Activated CD4-positive, alpha-beta T cell treated with anti-CD3 and anti-CD28 coated beads, Interleukin-2, amount 50 U/mL, for 1 hour (primary cell): ENCODE measurements around the gene MLIP.

Experiments used
- DNase-seq: peaks from one replicate; pipeline ENCODE4 v3.0.0-alpha.2; 2020

The MLIP gene

GRCh38 chr6:54289426-54289825 is 178.2 kb downstream of the MLIP start:
- no peak for DNase-seq

DNA sequence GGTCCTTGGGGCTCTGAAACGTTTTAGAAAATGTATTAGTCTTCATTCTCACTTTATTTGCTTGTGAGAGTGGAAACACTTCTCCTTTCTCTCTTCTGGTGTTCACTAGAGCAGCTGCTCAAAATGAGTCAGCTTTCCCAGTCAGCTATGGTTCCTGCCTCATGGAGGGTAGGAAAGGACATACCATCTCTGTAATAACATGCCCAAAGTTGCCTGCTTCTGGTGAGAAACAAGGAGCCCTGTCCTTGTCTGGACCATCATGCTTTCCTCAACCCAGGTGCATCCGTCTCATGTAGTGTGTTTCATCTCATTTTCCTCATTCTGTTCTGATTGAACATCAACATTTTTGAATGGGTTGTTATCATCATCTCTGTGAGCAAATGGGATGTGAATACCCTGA is 179.9 kb downstream of the MLIP start:
- no peak for DNase-seq

GRCh38 chr6:54291738-54292137 is 180.5 kb downstream of the MLIP start:
- DNase-seq = no peak

DNA sequence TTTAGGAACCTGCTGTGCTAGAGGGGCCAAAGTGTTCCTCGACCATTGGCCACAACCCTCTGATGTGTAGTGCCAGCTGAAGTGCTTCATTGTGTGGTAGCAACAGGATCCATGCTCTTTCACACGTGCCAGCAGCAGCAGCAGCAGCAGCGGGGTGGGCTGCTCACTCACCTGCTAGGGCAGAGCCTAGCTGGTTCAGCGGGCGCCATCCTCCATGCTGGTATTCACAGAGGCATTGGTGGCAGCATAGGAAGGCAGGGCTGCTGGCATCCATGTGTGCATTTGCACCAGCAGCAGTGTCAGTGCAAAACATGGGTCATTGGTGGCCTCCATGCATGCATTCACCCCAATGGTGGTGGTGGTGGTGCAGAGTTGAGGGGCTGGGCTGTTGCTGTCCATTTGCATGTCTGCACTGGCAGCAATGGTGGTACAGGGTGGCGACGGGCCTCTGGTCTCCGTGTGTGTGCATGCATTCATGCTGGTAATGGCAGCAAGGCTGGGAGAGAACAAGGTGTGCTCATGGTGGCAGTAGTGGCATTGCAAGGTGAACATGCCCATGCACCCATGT is 183.8 kb downstream of the MLIP start:
- DNase-seq = no peak

DNA sequence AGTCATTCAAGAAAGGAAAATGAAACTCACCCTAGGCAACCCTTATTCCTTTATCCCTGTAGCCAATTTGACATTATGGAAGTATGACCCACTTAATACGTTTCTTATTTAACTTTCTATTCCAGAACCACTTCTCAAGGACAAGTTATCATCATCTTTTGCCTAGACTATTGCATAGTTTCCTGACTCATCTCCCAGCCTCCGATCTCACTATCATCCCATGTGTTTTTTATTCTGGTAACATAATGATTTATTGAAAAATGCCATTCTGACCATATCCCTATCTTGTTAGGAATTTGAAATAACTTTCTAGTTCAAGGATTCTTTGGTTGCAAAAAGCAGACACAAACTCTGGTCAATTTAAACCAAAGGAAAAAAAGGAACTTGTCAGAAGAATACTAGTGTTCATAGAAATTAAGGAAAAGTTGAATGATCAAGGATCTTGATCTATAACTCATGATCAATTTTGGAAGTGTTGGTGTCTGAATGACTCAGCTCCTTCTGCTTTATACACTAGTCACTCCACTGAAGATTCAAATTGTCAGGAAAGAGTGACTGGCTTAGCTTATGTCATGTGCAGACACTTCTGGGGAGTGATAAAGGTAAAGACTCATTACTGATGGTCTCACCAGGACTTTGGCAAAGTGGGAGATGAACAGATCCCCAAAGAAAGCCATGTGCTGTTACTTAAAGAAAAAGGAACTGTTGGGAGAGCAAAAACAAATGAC is 188.5 kb downstream of the MLIP start:
- DNase-seq = no peak

DNA sequence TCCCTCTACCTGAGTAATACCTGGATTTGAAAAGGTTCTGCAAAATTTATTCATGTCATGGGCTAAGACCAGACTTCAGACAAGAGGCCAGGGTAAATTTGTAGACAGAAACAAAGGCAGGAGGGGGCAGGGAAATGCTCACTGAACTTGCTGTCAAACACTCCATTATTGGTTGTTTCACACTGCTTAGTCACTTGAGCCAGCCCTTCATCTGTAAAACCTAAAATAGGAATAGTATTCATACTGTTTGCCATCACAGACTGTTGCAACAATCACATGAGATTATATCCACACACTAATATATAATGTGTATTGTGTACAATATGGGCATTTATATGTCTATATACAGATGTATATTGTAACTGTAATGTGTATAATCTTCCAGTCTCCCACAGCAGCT is 190.5 kb downstream of the MLIP start:
- no peak for DNase-seq

- DNase-seq = no peak
Observed at GRCh38 chr6:54307439-54307910, 196.2 kb downstream of the MLIP start.

DNA sequence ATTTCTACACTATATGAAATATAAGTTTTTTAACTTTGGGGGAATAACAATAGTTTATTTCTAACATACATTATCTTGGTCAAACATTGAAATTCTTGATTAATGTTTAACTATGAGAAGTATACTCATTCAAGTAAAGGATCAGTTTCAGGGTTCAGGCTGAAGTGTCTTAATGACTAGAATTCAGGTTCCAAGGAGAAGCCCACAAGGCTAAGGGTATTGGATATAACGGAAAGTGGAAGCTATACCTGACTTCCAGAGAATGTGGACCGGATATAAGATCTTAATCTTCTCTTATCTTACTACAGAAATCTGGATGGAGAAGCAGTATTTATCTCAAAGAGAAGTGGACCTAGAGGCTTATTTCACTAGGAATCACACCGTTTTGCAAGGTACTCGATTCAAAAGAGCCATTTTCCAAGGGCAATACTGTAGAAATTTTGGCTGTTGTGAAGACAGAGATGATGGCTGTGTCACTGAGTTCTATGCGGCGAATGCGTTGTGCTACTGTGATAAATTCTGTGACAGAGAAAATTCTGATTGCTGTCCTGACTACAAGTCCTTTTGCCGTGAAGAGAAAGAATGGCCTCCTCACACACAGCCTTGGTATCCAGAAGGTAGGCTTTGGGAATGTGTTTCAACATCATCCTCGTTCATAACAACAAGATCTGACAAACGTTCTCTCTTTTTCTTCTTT is 197.2 kb downstream of the MLIP start, which contains the start of gene TINAG:
TSS of gene TINAG (plus strand) at position 153 of the 697 bp plus-strand sequence. CDS start at position 263, 110 bp downstream.
- no peak for DNase-seq

DNA sequence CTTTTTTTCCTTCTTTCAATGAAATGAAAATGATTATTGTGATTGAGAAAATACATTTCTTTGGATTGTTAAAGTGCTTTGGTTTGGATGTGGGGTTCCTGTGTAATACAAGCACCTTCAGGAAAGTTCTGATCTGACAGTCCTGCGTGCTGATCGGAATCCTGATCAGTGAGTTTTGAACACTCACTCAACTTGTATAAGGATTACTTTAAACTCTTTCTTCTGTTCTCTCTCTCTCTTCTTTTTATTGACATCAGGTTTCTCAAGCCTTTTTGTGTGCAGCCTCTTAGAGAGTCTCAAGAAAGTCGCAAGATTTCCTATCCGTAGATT is 197.7 kb downstream of the MLIP start:
- DNase-seq = no peak

DNA sequence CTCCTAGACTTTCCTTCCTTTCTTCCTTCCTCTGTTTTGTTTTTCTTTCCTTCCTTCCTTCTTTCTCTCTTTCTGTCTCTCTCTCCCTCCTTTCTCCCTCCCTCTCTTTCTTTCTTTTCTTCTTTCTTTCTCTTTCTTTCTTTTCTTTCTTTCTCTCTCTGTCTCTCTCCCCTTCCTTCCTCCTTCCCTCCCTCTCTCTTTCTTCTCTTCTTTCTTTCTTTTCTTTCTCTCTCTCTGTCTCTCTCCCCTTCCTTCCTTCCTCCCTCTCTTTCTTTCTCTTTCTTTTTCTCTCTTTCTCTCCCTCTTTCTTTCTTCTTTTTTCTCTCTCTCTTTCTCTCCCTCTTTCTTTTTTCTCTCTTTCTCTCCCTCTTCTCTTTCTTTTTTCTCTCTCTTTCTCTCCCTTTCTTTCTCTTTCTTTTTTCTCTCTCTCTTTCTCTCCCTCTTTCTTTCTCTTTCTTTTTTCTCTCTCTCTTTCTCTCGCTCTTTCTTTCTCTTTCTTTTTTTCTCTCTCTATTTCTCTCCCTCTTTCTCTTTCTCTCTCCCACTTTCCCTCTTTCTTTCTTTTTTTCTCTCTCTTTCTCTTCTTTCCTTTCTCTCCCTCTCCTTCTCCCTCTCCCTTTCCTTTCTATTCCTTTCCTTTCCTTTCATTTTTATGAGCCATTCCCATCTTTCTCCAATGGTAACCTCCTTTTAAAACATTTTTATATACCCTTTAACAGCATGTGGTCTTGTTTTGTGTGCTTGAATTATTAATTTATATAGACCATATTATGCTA is 199.3 kb downstream of the MLIP start:
- DNase-seq = no peak

- DNase-seq = no peak
Observed at GRCh38 chr6:54315656-54316055, 204.4 kb downstream of the MLIP start.
